SK-N-SH treated with all-trans-retinoic acid at 6 μM for 48 hours (cell line): ENCODE data around the gene FOXB1.

Source experiments
- ARNTL ChIP-seq: fragments of 450-650 bp; formaldehyde crosslinking; IDR thresholded peaks from 2 replicates; pipeline ENCODE4 v1.5.0; 2020; ENCODE audit warnings: low read depth, mild to moderate bottlenecking, moderate library complexity, borderline replicate concordance
- PATZ1 ChIP-seq: fragments of 250-450 bp; sonication (Bioruptor Pico); IDR thresholded peaks from 2 replicates; pipeline ENCODE4 v1.8.0; 2020; ENCODE audit warnings: mild to moderate bottlenecking, moderate library complexity, borderline replicate concordance
- RARB ChIP-seq: fragments of 250-450 bp; sonication (Bioruptor Pico); IDR thresholded peaks from 2 replicates; pipeline ENCODE4 v1.8.0; 2021; ENCODE audit warnings: mild to moderate bottlenecking, moderate library complexity
- TSHZ2 ChIP-seq: fragments of 250-450 bp; sonication (Bioruptor Pico); IDR thresholded peaks from 2 replicates; pipeline ENCODE4 v1.5.0; 2020; ENCODE audit warnings: mild to moderate bottlenecking, moderate library complexity
- ZNF565 ChIP-seq: fragments of 450-650 bp; formaldehyde crosslinking; conservative IDR thresholded peaks from 2 replicates; pipeline ENCODE4 v1.5.0; 2020; ENCODE audit warnings: low read depth, mild to moderate bottlenecking, moderate library complexity
- ZNF70 ChIP-seq: fragments of 450-650 bp; formaldehyde crosslinking; IDR thresholded peaks from 2 replicates; pipeline ENCODE4 v1.5.0; 2020; ENCODE audit warnings: mild to moderate bottlenecking, moderate library complexity

- no peak for TF ChIP-seq PATZ1
- TF ChIP-seq RARB (CRISPR knock-in tag): no peak
- no peak for TF ChIP-seq TSHZ2 (CRISPR knock-in tag)
- TF ChIP-seq ARNTL (CRISPR knock-in tag): no peak
- TF ChIP-seq ZNF70: no peak
- TF ChIP-seq ZNF565 (CRISPR knock-in tag): no peak
Measured at GRCh38 chr15:60044636-60045270, 40.6 kb downstream of the FOXB1 start.
